ENCODE measurements around the gene SLC16A2. TPM values are rescaled to one million over a fixed set of nuclear protein-coding genes. Genes with fewer than 3 reads are reported as not detected.

Gene SLC16A2
- total RNA-seq, 1 donor from 2014 or later: 17.0 TPM

DNA sequence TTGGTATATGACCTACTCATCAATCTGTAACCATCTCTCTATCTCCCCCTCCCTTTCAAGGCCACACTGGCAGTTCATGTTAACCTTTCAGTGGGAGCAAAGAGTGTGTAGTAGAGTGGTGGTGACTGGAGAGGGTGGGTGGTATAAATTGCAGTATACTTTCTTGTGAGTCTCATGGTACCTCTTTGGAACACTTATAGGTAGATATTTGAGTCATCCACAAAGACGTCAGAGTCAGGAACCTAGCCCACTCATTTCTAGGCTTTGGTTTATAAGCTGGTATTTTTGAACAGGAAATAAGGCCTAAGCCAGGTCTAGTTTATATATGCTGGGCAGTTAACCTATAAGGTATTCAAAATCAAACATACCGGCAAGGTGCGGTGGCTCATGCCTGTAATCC, 156.8 kb downstream of the SLC16A2 start:
- H3K9me3 Mint-ChIP-seq: no peaks in the 10 kb centered on the region
- H3K4me3 Mint-ChIP-seq: no peak overlapping the region
- no peak overlapping the region for H3K27ac Mint-ChIP-seq
- no peaks in the 10 kb centered on the region for H3K27me3 Mint-ChIP-seq
- no peaks in the 10 kb centered on the region for H3K4me1 Mint-ChIP-seq (ENCODE audit: unreplicated experiment)
- no peak for DNase-seq (ENCODE audit: extremely low spot score, unreplicated experiment)
- H3K36me3 Mint-ChIP-seq: no peaks in the 10 kb centered on the region
- TF ChIP-seq, protein P1, sequence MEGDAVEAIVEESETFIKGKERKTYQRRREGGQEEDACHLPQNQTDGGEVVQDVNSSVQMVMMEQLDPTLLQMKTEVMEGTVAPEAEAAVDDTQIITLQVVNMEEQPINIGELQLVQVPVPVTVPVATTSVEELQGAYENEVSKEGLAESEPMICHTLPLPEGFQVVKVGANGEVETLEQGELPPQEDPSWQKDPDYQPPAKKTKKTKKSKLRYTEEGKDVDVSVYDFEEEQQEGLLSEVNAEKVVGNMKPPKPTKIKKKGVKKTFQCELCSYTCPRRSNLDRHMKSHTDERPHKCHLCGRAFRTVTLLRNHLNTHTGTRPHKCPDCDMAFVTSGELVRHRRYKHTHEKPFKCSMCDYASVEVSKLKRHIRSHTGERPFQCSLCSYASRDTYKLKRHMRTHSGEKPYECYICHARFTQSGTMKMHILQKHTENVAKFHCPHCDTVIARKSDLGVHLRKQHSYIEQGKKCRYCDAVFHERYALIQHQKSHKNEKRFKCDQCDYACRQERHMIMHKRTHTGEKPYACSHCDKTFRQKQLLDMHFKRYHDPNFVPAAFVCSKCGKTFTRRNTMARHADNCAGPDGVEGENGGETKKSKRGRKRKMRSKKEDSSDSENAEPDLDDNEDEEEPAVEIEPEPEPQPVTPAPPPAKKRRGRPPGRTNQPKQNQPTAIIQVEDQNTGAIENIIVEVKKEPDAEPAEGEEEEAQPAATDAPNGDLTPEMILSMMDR (conservative IDR thresholded peaks at IDR 0.05): no peak

DNA sequence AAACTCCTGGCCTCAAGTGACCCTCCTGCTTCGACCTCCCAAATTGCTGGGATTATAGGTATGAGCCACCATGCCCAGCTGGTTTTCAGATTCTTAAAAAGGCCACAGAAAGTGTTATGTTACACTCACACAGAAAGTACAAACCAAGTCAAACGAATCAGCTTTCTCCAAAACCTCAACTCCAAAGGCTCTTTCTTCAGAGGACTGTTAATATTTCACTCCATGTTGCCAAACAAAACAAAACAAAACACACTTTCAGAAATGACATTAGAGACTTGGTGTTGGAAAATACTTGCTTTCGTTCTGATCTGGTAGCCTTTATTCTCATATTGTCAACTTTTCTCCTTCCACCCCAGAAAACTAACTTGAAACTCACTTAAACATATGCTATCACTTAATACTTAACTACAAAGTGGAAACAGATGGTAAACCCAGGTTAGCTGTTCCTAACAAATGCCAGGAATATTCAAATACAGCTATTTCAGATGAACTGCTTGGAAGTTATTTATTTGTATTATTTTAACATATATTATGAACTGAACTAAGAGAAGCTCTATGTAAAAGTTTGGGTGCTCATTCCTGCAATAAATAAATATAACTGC, 158.4 kb downstream of the SLC16A2 start:
- H3K27me3 Mint-ChIP-seq: no peaks in the 10 kb centered on the region

More for the DNA sequence above, 158.4 kb downstream of the SLC16A2 start:
- Mint-ChIP-seq H3K9me3 (no peaks in the 10 kb centered on the region), H3K27ac (no peak overlapping the region), H3K4me3 (no peak overlapping the region), H3K4me1 (ENCODE audit: unreplicated experiment) (no peaks in the 10 kb centered on the region), H3K36me3 (no peaks in the 10 kb centered on the region)
- DNase-seq (ENCODE audit: extremely low spot score, unreplicated experiment): no peak
- TF ChIP-seq, protein P1 (conservative IDR thresholded peaks at IDR 0.05): no peak

Other genes starting within 250 kb of the SLC16A2 start
- not detected in 2 replicates for gene ZCCHC13, start 117.3 kb upstream of the SLC16A2 start, total RNA-seq (ENCODE audit: low replicate concordance)
- 40.3 and 42.3 TPM in 2 replicates for gene RLIM, start 193.1 kb downstream of the SLC16A2 start, total RNA-seq (ENCODE audit: low replicate concordance)

Data from type B pancreatic cell (in vitro differentiated cells).